B cell (primary cell): ENCODE results near the gene SF3B6. TPM values are rescaled to one million over a fixed set of nuclear protein-coding genes. Genes with fewer than 3 reads are reported as not detected.

ENCODE experiments used
- ATAC-seq: fragments of 200-7000 bp; cut with Tn5 transposase; one replicate; pipeline ENCODE4 v1.10.0; 2021; ENCODE audit warnings: low read depth, mild to moderate bottlenecking, moderate number of reproducible peaks, moderate library complexity
- CTCF ChIA-PET: fragments of 350-600 bp; sonication (Branson Sonifier 250); formaldehyde crosslinking; loops from one replicate; lab custom pipeline; 2021; ENCODE audit warnings: antibody characterized with exemption, inconsistent platforms; lab: Charles Lee
- POLR2A ChIA-PET: fragments of 350-600 bp; sonication (Branson Sonifier 250); formaldehyde crosslinking; loops from one replicate; lab custom pipeline; 2021; ENCODE audit warnings: antibody characterized with exemption; lab: Charles Lee
- DNase-seq: peaks from one replicate; pipeline ENCODE4 v3.0.0; 2013
- H2AFZ ChIP-seq: 2 replicates; pipeline ENCODE4 v1.6.1; 2012; ENCODE audit warnings: mild to moderate bottlenecking, low read depth, low read length; ENCODE audit not compliant: insufficient read depth, poor library complexity, severe bottlenecking
- H3K27ac ChIP-seq, 2 donors: 1 replicate in 1 of 2; 2 replicates in 1 of 2; pipeline ENCODE4 v1.5.1; 2012 to 2013; ENCODE audit warnings: low read length in 2 of 2, mild to moderate bottlenecking in 2 of 2, moderate library complexity in 1 of 2
- H3K27me3 ChIP-seq, 4 experiments: fragments of 200-600 bp in 1 of 4; sonication (generic) in 1 of 4; replicated peaks in 1 of 4; 1 replicate in 2 of 4; 2 replicates in 2 of 4; pipeline versions ENCODE4 v1.6.1 to v1.7.0; 2013 to 2016; ENCODE audit warnings: low read length in 3 of 4, mild to moderate bottlenecking in 2 of 4, mixed read lengths in 1 of 4, moderate library complexity in 1 of 4; ENCODE audit not compliant: insufficient read depth in 4 of 4, control insufficient read depth in 3 of 4; ENCODE audit errors: control extremely low read depth in 1 of 4
- H3K36me3 ChIP-seq, 2 experiments: replicated peaks in 1 of 2; 1 replicate in 1 of 2; 2 replicates in 1 of 2; pipeline versions ENCODE4 v1.6.1 to v1.7.1; 2013; ENCODE audit warnings: low read length in 1 of 2; ENCODE audit not compliant: insufficient read depth in 2 of 2, control insufficient read depth in 1 of 2; ENCODE audit errors: control extremely low read depth in 1 of 2, extremely low read depth in 1 of 2
- H3K4me1 ChIP-seq, 2 donors: fragments of 200-600 bp in 1 of 2; sonication (generic) in 1 of 2; 1 replicate in 1 of 2; 2 replicates in 1 of 2; pipeline versions ENCODE4 v1.5.1 to v1.6.1; 2013 to 2017; ENCODE audit warnings: low read length in 2 of 2; ENCODE audit not compliant: control insufficient read depth in 2 of 2, insufficient read depth in 2 of 2
- H3K4me2 ChIP-seq: replicated peaks from 2 replicates; pipeline ENCODE3; 2012; ENCODE audit warnings: mild to moderate bottlenecking, low read depth, low read length; ENCODE audit not compliant: poor library complexity, severe bottlenecking
- H3K4me3 ChIP-seq, 5 experiments: fragments of 200-600 bp in 1 of 5; sonication (generic) in 1 of 5; 1 replicate in 3 of 5; 2 replicates in 2 of 5; pipeline versions ENCODE4 v1.5.1 to v1.7.0; 2011 to 2016; ENCODE audit warnings: low read length in 4 of 5, mild to moderate bottlenecking in 4 of 5, low read depth in 2 of 5, control low read depth in 1 of 5, moderate library complexity in 1 of 5; ENCODE audit not compliant: insufficient read depth in 1 of 5; ENCODE audit errors: control extremely low read depth in 1 of 5, extremely low read depth in 1 of 5
- H3K79me2 ChIP-seq: fragments of 200-600 bp; sonication (generic); one replicate; pipeline ENCODE4 v1.6.0; 2016; ENCODE audit warnings: low read length; ENCODE audit not compliant: control insufficient read depth, insufficient read depth
- H3K9ac ChIP-seq: fragments of 200-600 bp; sonication (generic); 2 replicates; pipeline ENCODE4 v1.6.1; 2017; ENCODE audit warnings: mild to moderate bottlenecking, low read length, moderate library complexity
- H3K9me3 ChIP-seq, 3 donors: one replicate each; pipeline versions ENCODE4 v1.6.1 to v1.7.1; 2013; ENCODE audit warnings: low read length in 2 of 3; ENCODE audit not compliant: control insufficient read depth in 2 of 3, insufficient read depth in 1 of 3; ENCODE audit errors: control extremely low read depth in 1 of 3
- H4K20me1 ChIP-seq: 2 replicates; pipeline ENCODE4 v1.6.0; 2012; ENCODE audit warnings: mild to moderate bottlenecking, low read length; ENCODE audit not compliant: insufficient read depth, control insufficient read depth, poor library complexity, severe bottlenecking
- H3K27ac Mint-ChIP-seq: one replicate; pipeline ENCODE4 v1.8.0; 2021; ENCODE audit warnings: mixed read lengths
- H3K27me3 Mint-ChIP-seq: one replicate; pipeline ENCODE4 v1.8.0; 2021; ENCODE audit warnings: mixed read lengths
- H3K4me1 Mint-ChIP-seq: one replicate; pipeline ENCODE4 v1.8.0; 2021; ENCODE audit warnings: mixed read lengths
- H3K4me3 Mint-ChIP-seq: one replicate; pipeline ENCODE4 v1.8.0; 2021; ENCODE audit warnings: mixed read lengths
- H3K9me3 Mint-ChIP-seq: one replicate; pipeline ENCODE4 v1.8.0; 2022; ENCODE audit warnings: mixed read lengths; ENCODE audit not compliant: insufficient read depth
- EZH2 ChIP-seq: IDR thresholded peaks from 2 replicates; pipeline ENCODE4 v1.6.1; 2012; ENCODE audit warnings: borderline replicate concordance, low read depth, mild to moderate bottlenecking, moderate library complexity, low read length; ENCODE audit not compliant: insufficient read depth, poor library complexity, severe bottlenecking
- WGBS: methylation state at CpG from one replicate; pipeline ENCODE4 v1.1.5; 2013; ENCODE audit warnings: missing lambda C conversion rate; ENCODE audit not compliant: insufficient coverage; 5-methylcytosine and 5-hydroxymethylcytosine counted together
- intact Hi-C: fragments of 100-400 bp; cut with micrococcal nuclease; formaldehyde crosslinking; loops from one replicate; pipeline ENCODE4 v1.10.0; 2022
- polyA plus RNA-seq: library from polyadenylated mRNA; depleted of rRNA; stranded (reverse); fragments of >200 nt; gene quantifications from 2 replicates; pipeline ENCODE4 v1.2.3, GENCODE V29; 2012
- total RNA-seq, 2 donors: library from RNA; stranded (reverse); fragments of 120-200 nt in 1 of 2; gene quantifications; 1 replicate in 1 of 2; 2 replicates in 1 of 2; pipeline versions ENCODE4 v1.2.3 to v1.2.4, GENCODE V29; 2013 to 2022
- TF ChIP-seq, protein P1 (sequence below): fragments of 200-600 bp; IDR thresholded peaks from one replicate; pipeline ENCODE4 v1.8.0; 2022; ENCODE audit warnings: antibody characterized with exemption, mild to moderate bottlenecking

SF3B6 gene
- total and polyA plus RNA-seq, 2 donors (not counting 1 experiment from before 2014, with no cell fraction given) = 47.2 to 48.4 TPM

DNA sequence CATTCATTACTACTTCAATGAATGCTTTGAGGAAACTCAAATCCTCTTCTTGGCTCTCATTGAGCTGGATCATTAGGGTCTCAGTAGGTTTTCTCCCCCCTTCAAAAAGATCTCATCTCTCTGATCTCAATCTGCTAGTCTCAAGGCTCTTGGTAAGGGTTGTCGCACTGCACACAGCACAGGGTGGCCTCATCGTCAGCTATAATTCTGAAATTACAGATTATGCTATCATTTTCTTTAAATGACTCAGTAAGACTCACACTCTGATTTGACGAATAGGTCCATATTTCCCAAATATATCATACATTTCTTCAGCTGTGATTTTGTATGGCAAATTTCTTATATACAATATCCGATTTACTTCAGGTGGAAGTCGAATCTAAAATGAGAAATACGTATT, 2.3 kb downstream of the SF3B6 start:
- H3K4me1 Mint-ChIP-seq = peaks cover 33% of the 10 kb centered on the region
- Histone ChIP-seq H2AFZ (no peak overlapping the region), H3K4me1 (peaks cover 15 to 18% of the 10 kb centered on the region in 2 donors), H3K27ac (no peak overlapping the region), H3K9ac (no peak overlapping the region), H3K27me3 (no peaks in the 10 kb centered on the region), H3K36me3 (peaks cover 2 to 17% of the 10 kb centered on the region in 2 experiments), H3K4me2 (no peak overlapping the region), H3K79me2 (peaks cover 30% of the 10 kb centered on the region), H4K20me1 (peaks cover 6% of the 10 kb centered on the region), H3K4me3 (no peak overlapping the region), H3K9me3 (no peaks in the 10 kb centered on the region)
- no peaks in the 10 kb centered on the region for H3K9me3 Mint-ChIP-seq
- no CpG with 5 or more reads among the region's 6 CpGs for whole genome bisulfite sequencing
- POLR2A ChIA-PET = no interaction called here
- H3K27ac Mint-ChIP-seq = no peak overlapping the region
- TF ChIP-seq, protein P1, sequence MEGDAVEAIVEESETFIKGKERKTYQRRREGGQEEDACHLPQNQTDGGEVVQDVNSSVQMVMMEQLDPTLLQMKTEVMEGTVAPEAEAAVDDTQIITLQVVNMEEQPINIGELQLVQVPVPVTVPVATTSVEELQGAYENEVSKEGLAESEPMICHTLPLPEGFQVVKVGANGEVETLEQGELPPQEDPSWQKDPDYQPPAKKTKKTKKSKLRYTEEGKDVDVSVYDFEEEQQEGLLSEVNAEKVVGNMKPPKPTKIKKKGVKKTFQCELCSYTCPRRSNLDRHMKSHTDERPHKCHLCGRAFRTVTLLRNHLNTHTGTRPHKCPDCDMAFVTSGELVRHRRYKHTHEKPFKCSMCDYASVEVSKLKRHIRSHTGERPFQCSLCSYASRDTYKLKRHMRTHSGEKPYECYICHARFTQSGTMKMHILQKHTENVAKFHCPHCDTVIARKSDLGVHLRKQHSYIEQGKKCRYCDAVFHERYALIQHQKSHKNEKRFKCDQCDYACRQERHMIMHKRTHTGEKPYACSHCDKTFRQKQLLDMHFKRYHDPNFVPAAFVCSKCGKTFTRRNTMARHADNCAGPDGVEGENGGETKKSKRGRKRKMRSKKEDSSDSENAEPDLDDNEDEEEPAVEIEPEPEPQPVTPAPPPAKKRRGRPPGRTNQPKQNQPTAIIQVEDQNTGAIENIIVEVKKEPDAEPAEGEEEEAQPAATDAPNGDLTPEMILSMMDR = no peak
- no peaks in the 10 kb centered on the region for H3K27me3 Mint-ChIP-seq
- H3K4me3 Mint-ChIP-seq = no peak overlapping the region
- ATAC-seq = no peak
- intact Hi-C loops = loop anchor here (10.0 kb wide), 1 partner anchor 689 kb away; the partner anchor contains the start of gene KLHL29
- no peak for DNase-seq
- CTCF ChIA-PET = interaction anchor here (2.0 to 2.1 kb wide), 2 partner anchors 10 to 250 kb away, joined by 9 to 10 read pairs; partner anchors contain the start of gene TP53I3

DNA sequence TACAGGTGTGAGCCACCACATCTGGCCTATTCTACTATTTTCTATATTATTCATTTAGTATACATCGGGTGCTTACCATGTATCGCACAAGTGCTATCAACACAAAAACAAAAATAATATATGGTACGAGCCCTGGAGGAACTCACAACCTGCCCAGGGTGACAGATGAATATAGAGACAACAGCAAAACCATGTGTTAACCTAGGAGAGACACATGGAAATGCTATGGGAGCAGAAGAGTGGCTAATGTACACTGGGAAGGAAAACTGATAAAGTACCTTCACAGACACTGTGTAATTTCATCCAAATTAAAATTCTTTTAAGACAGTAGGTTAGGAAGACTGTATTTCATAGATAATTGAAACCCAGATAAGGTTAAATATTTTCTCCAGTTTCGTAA, 3.9 kb downstream of the SF3B6 start:
- Histone ChIP-seq H3K4me2 (no peak overlapping the region), H3K79me2 (peaks cover 30% of the 10 kb centered on the region), H3K9me3 (no peaks in the 10 kb centered on the region), H2AFZ (no peak overlapping the region), H3K27me3 (no peaks in the 10 kb centered on the region), H3K36me3 (peaks cover 5 to 23% of the 10 kb centered on the region in 2 experiments), H3K9ac (no peak overlapping the region), H3K4me1 (peaks cover 9 to 11% of the 10 kb centered on the region in 2 donors), H3K27ac (no peak overlapping the region), H3K4me3 (no peak overlapping the region), H4K20me1 (peaks cover 6% of the 10 kb centered on the region)
- Mint-ChIP-seq H3K27me3 (no peaks in the 10 kb centered on the region), H3K9me3 (no peaks in the 10 kb centered on the region), H3K4me1 (peaks cover 24% of the 10 kb centered on the region), H3K27ac (no peak overlapping the region), H3K4me3 (no peak overlapping the region)
- DNase-seq (no peak), ATAC-seq (no peak)
- ChIA-PET POLR2A (no interaction called here), CTCF (interaction anchor here (2.0 to 2.1 kb wide), 2 partner anchors 12 to 248 kb away, joined by 9 to 10 read pairs; partner anchors contain the start of gene TP53I3)
- no CpG with 5 or more reads among the region's 4 CpGs for WGBS
- TF ChIP-seq, protein P1 = no peak
- TF ChIP-seq EZH2 = no peak
- intact Hi-C loops = loop anchor here (10.0 kb wide), 1 partner anchor 687 kb away; the partner anchor contains the start of gene KLHL29
